Caco-2 (cell line): ENCODE results near the gene NTN5. TPM values are rescaled to one million over a fixed set of nuclear protein-coding genes. Genes with fewer than 3 reads are reported as not detected.

ENCODE experiments used
- BruUV-seq: library from RNA; stranded (reverse); fragments of 400-500 nt; replicated peaks from 2 replicates; lab custom pipeline; 2021; lab: Mats Ljungman, UMichigan
- CTCF ChIA-PET: fragments of 300-600 bp; sonication (Branson Sonifier 250); formaldehyde crosslinking; loops from one replicate; lab custom pipeline; 2022; ENCODE audit warnings: antibody characterized with exemption; lab: Charles Lee
- POLR2A ChIA-PET: fragments of 300-600 bp; sonication (Branson Sonifier 250); formaldehyde crosslinking; loops from one replicate; lab custom pipeline; 2022; ENCODE audit warnings: antibody characterized with exemption; lab: Charles Lee
- DNase-seq, 2 experiments: peaks; one replicate each; pipeline versions ENCODE4 v3.0.0 to v3.0.0-alpha.2; 2020 to 2022
- H3K27me3 ChIP-seq: replicated peaks from 2 replicates; pipeline ENCODE4 v1.6.0; 2011; ENCODE audit warnings: low read length; ENCODE audit not compliant: control insufficient read depth, insufficient read depth
- H3K36me3 ChIP-seq: 2 replicates; pipeline ENCODE4 v1.5.1; 2011; ENCODE audit warnings: low read length; ENCODE audit not compliant: control insufficient read depth, insufficient read depth
- H3K4me1 ChIP-seq: fragments of 250-450 bp; sonication (Bioruptor Pico); 2 replicates; pipeline ENCODE4 v1.5.1; 2020; ENCODE audit warnings: mild to moderate bottlenecking
- H3K4me3 ChIP-seq: 2 replicates; pipeline ENCODE4 v1.5.1; 2011; ENCODE audit warnings: low read depth, mild to moderate bottlenecking, control low read depth, low read length
- H3K9me3 ChIP-seq: fragments of 250-450 bp; sonication (Bioruptor Pico); 2 replicates; pipeline ENCODE4 v1.5.1; 2020; ENCODE audit warnings: mild to moderate bottlenecking, moderate library complexity
- H3K27ac Mint-ChIP-seq: one replicate; pipeline ENCODE4 v1.8.0; 2022; ENCODE audit warnings: mixed read lengths; ENCODE audit not compliant: unreplicated experiment
- H3K27me3 Mint-ChIP-seq: one replicate; pipeline ENCODE4 v1.8.0; 2022; ENCODE audit warnings: mixed read lengths; ENCODE audit not compliant: insufficient read depth, unreplicated experiment
- H3K36me3 Mint-ChIP-seq: one replicate; pipeline ENCODE4 v1.8.0; 2022; ENCODE audit warnings: mild to moderate bottlenecking, mixed read lengths; ENCODE audit not compliant: insufficient read depth, unreplicated experiment
- H3K4me1 Mint-ChIP-seq: one replicate; pipeline ENCODE4 v1.8.0; 2022; ENCODE audit warnings: low read depth, mixed read lengths; ENCODE audit not compliant: unreplicated experiment
- H3K4me3 Mint-ChIP-seq: one replicate; pipeline ENCODE4 v1.8.0; 2022; ENCODE audit warnings: mild to moderate bottlenecking, moderate library complexity, mixed read lengths; ENCODE audit not compliant: unreplicated experiment
- H3K9me3 Mint-ChIP-seq: one replicate; pipeline ENCODE4 v1.8.0; 2022; ENCODE audit warnings: mixed read lengths; ENCODE audit not compliant: unreplicated experiment
- intact Hi-C: fragments of 100-400 bp; cut with micrococcal nuclease; formaldehyde crosslinking; loops from one replicate; pipeline ENCODE4 v1.10.0; 2022; ENCODE audit not compliant: unreplicated experiment
- total RNA-seq: library from RNA; stranded (reverse); gene quantifications from 2 replicates; pipeline ENCODE4 v1.2.3, GENCODE V29; 2022
- TF ChIP-seq, protein P1 (sequence below), 2 experiments: fragments of 200-600 bp in 1 of 2; IDR thresholded peaks; 1 replicate in 1 of 2; 2 replicates in 1 of 2; pipeline versions ENCODE4 v1.5.1 to v1.8.0; 2011 to 2022; ENCODE audit warnings: antibody characterized with exemption in 1 of 2, control low read depth in 1 of 2, inconsistent platforms in 1 of 2, low read depth in 1 of 2, low read length in 1 of 2, mild to moderate bottlenecking in 1 of 2, moderate library complexity in 1 of 2; ENCODE audit not compliant: insufficient read depth in 1 of 2, severe bottlenecking in 1 of 2, unreplicated experiment in 1 of 2

Gene NTN5
- total RNA-seq, 1 experiment from 2014 or later = 0.34 TPM

DNA sequence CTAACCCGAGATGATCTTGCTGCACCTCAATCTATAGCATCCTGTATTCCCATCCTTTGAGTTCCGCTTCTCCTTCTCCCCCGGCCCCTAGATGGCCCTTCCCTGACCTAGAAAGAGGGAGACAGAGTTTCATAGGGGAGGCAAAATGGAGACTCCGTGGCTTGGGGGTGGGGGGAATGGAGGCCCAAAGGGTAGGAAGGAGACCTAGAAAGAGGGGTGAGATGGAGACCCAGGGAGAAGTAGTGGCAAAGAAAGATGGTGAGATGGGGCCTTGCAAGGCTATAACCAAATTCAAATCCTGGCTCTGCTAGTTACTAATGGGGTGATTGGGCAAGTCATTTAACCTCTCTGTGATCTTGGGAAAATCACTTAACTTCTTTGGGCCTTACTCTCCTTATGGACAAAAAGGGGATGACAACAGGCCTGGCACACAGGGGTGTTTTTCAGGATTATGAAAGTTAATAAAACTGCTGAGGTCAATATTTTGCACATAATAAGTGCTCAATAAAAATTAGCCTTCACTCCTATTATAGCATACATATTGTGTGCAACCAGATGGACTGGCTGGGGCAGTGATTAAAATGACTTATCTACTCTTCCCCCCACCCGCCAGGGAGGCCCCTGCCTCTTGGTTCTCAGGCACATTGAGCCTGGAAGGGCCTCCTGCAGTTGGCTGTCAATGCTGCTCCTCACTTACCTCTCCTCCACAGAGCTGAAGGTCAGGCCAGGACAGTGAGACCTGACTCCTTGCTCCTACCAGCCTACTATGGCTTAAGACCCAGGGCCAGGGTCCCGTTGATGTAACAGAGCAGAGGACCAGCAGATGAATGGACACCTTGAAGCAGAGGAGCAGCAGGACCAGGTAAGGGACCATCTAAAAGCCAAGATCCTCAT lies 52.9 kb downstream of the NTN5 start:
- Histone ChIP-seq H3K9me3 (no peaks in the 10 kb centered on the region), H3K4me3 (peak overlapping the region; percentile 85), H3K36me3 (peaks cover 13% of the 10 kb centered on the region), H3K4me1 (peaks cover 35% of the 10 kb centered on the region), H3K27me3 (no peaks in the 10 kb centered on the region)
- TF ChIP-seq, protein P1, sequence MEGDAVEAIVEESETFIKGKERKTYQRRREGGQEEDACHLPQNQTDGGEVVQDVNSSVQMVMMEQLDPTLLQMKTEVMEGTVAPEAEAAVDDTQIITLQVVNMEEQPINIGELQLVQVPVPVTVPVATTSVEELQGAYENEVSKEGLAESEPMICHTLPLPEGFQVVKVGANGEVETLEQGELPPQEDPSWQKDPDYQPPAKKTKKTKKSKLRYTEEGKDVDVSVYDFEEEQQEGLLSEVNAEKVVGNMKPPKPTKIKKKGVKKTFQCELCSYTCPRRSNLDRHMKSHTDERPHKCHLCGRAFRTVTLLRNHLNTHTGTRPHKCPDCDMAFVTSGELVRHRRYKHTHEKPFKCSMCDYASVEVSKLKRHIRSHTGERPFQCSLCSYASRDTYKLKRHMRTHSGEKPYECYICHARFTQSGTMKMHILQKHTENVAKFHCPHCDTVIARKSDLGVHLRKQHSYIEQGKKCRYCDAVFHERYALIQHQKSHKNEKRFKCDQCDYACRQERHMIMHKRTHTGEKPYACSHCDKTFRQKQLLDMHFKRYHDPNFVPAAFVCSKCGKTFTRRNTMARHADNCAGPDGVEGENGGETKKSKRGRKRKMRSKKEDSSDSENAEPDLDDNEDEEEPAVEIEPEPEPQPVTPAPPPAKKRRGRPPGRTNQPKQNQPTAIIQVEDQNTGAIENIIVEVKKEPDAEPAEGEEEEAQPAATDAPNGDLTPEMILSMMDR (IDR thresholded peaks at IDR 0.05; ENCODE audit: insufficient read depth in 1 of 2, low read depth in 1 of 2, low read length in 1 of 2, severe bottlenecking in 1 of 2, unreplicated experiment in 1 of 2) = no peak
- intact Hi-C loops = loop anchor here (1.0 kb wide), 1 partner anchor 17 kb away; the partner anchor contains the start of gene DBP
- BruUV-seq = TSS peak; percentile 62
- CTCF ChIA-PET = interaction anchor here (0.6 to 1.3 kb wide), 8 partner anchors 11 to 286 kb away, joined by 3 to 14 read pairs (median 4); partner anchors contain the start of genes SYNGR4 and TMEM143
- peaks cover 33% of the 10 kb centered on the region for H3K4me1 Mint-ChIP-seq
- POLR2A ChIA-PET = interaction anchor here (0.5 to 3.6 kb wide), 21 partner anchors 7 to 450 kb away, joined by 3 to 37 read pairs (median 7); partner anchors contain the start of genes CA11, DBP, DHDH and GYS1
- no peaks in the 10 kb centered on the region for H3K9me3 Mint-ChIP-seq
- H3K36me3 Mint-ChIP-seq = peaks cover 69% of the 10 kb centered on the region
- H3K27ac Mint-ChIP-seq = peak overlapping the region; percentile 98
- DNase-seq = no peak
- H3K27me3 Mint-ChIP-seq = no peaks in the 10 kb centered on the region
- peak overlapping the region; percentile 96 for H3K4me3 Mint-ChIP-seq

DNA sequence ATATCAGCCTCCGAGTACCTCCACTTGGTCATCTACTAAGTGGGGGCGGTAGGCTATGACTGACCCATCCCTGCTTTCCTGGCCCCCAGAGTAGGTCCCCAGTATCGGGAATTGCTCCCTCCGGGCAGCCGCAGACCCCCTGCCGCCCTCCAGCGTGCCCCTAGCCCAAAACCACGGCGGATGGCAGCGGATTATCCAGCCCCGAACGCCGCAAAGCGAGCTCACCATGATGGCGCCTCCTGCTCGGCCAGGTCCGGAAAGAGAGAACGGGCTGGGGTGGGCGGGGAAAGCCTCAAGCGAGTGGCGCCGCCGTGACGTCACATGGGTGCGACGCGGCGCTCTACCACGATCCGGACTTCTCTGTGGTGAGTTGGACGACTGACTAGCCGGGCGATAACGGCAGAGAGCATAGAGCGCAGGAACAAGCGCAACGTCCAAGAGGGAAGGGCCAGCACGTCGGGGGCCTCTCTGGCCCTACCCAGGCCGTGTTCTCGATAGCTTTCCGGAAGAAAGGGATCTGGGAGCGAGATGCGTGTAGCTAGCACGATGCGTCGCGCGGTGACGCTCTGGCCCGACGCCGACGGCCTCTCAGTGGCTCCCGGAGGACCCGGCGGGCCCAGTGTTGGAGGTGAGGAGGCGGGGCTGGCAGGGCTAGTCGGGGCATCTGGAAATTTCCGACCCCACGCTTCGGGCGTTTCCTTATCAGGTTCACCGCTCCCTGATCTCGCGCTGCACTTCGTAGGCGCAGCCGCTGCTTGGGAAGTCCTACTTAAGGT lies 53.7 kb downstream of the NTN5 start, which contains the start of the genes RPL18 and SPHK2:
RPL18 (minus strand) TSS at position 263 of the 776 bp plus-strand sequence; CDS start at position 228, 35 bp downstream.
SPHK2 (plus strand) TSS at position 591 of the 776 bp plus-strand sequence. CDS start 1,009 bp downstream, outside the sequence.
- Mint-ChIP-seq H3K4me1 (peaks cover 36% of the 10 kb centered on the region), H3K27ac (peak within 1 kb of the TSS; percentile 98), H3K9me3 (no peaks in the 10 kb centered on the region), H3K27me3 (no peaks in the 10 kb centered on the region), H3K36me3 (peaks cover 69% of the 10 kb centered on the region), H3K4me3 (peak within 1 kb of the TSS; percentile 96)
- Histone ChIP-seq H3K27me3 (no peaks in the 10 kb centered on the region), H3K4me1 (peaks cover 39% of the 10 kb centered on the region), H3K4me3 (peak within 1 kb of the TSS; percentile 85), H3K9me3 (no peaks in the 10 kb centered on the region), H3K36me3 (peaks cover 13% of the 10 kb centered on the region)
- ChIA-PET CTCF (interaction anchor here (0.6 to 1.3 kb wide), 8 partner anchors 10 to 285 kb away, joined by 3 to 14 read pairs (median 4); partner anchors contain the start of genes SYNGR4 and TMEM143), POLR2A (interaction anchor here (0.5 to 3.6 kb wide), 28 partner anchors 8 to 509 kb away, joined by 3 to 37 read pairs (median 6); partner anchors contain the start of genes CA11, DBP, DHDH and GYS1)
- BruUV-seq = no TSS peak
- intact Hi-C loops = loop anchor here (1.0 kb wide), 1 partner anchor 18 kb away; the partner anchor contains the start of gene DBP
- TF ChIP-seq, protein P1 (IDR thresholded peaks at IDR 0.05; ENCODE audit: insufficient read depth in 1 of 2, low read depth in 1 of 2, low read length in 1 of 2, severe bottlenecking in 1 of 2, unreplicated experiment in 1 of 2) = no peak
- peak; percentile 99 for DNase-seq
